ENCODE data around the gene LPP. TPM values are rescaled to one million over a fixed set of nuclear protein-coding genes. Genes with fewer than 3 reads are reported as not detected.

LPP gene
- total and polyA plus RNA-seq, 5 donors: 14.5 to 205 (median 159) TPM

DNA sequence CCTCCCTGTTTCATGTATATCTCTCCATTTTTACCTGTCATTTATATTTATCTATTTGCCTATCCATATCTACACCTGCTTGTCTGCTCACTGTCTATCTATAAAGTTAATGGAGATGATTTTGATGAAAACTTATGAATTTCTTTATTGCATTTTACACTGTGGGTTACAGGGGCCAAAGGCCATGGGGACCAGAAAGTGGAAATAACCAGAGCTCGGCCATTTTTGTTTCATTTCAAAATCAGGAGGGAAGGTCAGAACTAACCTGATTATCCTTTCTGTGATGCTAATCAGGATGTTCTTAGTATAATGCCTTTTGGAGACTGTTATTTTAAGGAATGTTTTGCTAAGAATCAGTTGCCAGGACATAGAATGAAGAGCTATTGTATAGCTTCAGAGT is 147.2 kb downstream of the LPP start:
- ATAC-seq (no peak), DNase-seq (no peak)
- intact Hi-C loops (cut with DNase I): no loop called here
- 96% methylated on average over 1 of the region's 1 CpG for WGBS
- Histone ChIP-seq H3K27me3 (ENCODE audit: control insufficient read depth, insufficient read depth) (no peaks in the 10 kb centered on the region), H3K4me3 (ENCODE audit: low read length) (no peak overlapping the region), H3K9me3 (ENCODE audit: control insufficient read depth, low read length) (no peaks in the 10 kb centered on the region), H3K4me1 (ENCODE audit: control insufficient read depth, insufficient read depth, low read length) (peaks cover 8% of the 10 kb centered on the region), H3K27ac (ENCODE audit: low read length) (no peak overlapping the region)

GRCh38 chr3:188303286-188303799 is 149.4 kb downstream of the LPP start:
- DNase-seq (no peak), ATAC-seq (no peak)
- intact Hi-C loops (cut with DNase I): no loop called here
- Histone ChIP-seq H3K27me3 (ENCODE audit: control insufficient read depth, insufficient read depth) (no peaks in the 10 kb centered on the region), H3K27ac (ENCODE audit: low read length) (no peak overlapping the region), H3K4me3 (ENCODE audit: low read length) (no peak overlapping the region), H3K4me1 (ENCODE audit: control insufficient read depth, insufficient read depth, low read length) (no peaks in the 10 kb centered on the region), H3K9me3 (ENCODE audit: control insufficient read depth, low read length) (no peaks in the 10 kb centered on the region)
- 98% methylated on average over 2 of the region's 2 CpGs for WGBS

GRCh38 chr3:188303823-188304222 is 149.9 kb downstream of the LPP start:
- H3K9me3 ChIP-seq (ENCODE audit: control insufficient read depth, low read length): no peaks in the 10 kb centered on the region
- H3K27me3 ChIP-seq (ENCODE audit: control insufficient read depth, insufficient read depth): no peaks in the 10 kb centered on the region
- H3K4me3 ChIP-seq (ENCODE audit: low read length): no peak overlapping the region
- intact Hi-C loops (cut with DNase I): no loop called here
- H3K4me1 ChIP-seq (ENCODE audit: control insufficient read depth, insufficient read depth, low read length): no peaks in the 10 kb centered on the region
- no peak overlapping the region for H3K27ac ChIP-seq (ENCODE audit: low read length)
- WGBS: 94% methylated on average over 3 of the region's 3 CpGs
- DNase-seq: no peak
- no peak for ATAC-seq

GRCh38 chr3:188304501-188304900 is 150.5 kb downstream of the LPP start:
- H3K4me1 ChIP-seq (ENCODE audit: control insufficient read depth, insufficient read depth, low read length): no peaks in the 10 kb centered on the region
- WGBS: 11% methylated on average over 1 of the region's 1 CpG
- no peaks in the 10 kb centered on the region for H3K27me3 ChIP-seq (ENCODE audit: control insufficient read depth, insufficient read depth)
- intact Hi-C loops (cut with DNase I): no loop called here
- no peak overlapping the region for H3K27ac ChIP-seq (ENCODE audit: low read length)
- no peak overlapping the region for H3K4me3 ChIP-seq (ENCODE audit: low read length)
- ATAC-seq: no peak
- H3K9me3 ChIP-seq (ENCODE audit: control insufficient read depth, low read length): no peaks in the 10 kb centered on the region
- no peak for DNase-seq

DNA sequence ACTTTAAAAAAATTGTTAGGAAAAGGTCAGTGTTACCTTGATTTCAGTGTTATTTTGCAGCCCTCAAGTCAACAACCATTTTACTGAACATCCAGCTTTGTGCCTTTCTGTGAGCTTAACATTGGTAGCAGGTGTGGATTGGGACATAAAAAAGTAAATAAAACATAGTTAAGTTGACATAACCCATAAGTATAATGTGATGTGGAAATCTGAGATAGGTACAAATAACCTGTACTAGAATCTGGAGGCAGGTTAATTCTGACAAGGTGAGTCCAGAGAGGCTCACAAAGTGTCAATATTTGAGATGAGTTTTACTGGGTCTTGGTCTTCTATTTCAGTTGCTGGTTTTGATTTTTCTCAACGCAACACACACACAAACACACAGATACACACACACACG is 151.3 kb downstream of the LPP start:
- Histone ChIP-seq H3K9me3 (ENCODE audit: control insufficient read depth, low read length) (no peaks in the 10 kb centered on the region), H3K27me3 (ENCODE audit: control insufficient read depth, insufficient read depth) (no peaks in the 10 kb centered on the region), H3K4me3 (ENCODE audit: low read length) (no peak overlapping the region), H3K4me1 (ENCODE audit: control insufficient read depth, insufficient read depth, low read length) (no peaks in the 10 kb centered on the region), H3K27ac (ENCODE audit: low read length) (no peak overlapping the region)
- 100% methylated on average over 2 of the region's 2 CpGs for WGBS
- intact Hi-C loops (cut with DNase I): no loop called here
- ATAC-seq: no peak
- no peak for DNase-seq

- DNase-seq (no peak), ATAC-seq (no peak)
- intact Hi-C loops (cut with DNase I): no loop called here
- 56% methylated on average over 8 of the region's 8 CpGs for WGBS
- H3K27ac ChIP-seq (ENCODE audit: low read length): no peak overlapping the region
- no peaks in the 10 kb centered on the region for H3K4me1 ChIP-seq (ENCODE audit: control insufficient read depth, insufficient read depth, low read length)
- H3K4me3 ChIP-seq (ENCODE audit: low read length): no peak overlapping the region
- no peaks in the 10 kb centered on the region for H3K27me3 ChIP-seq (ENCODE audit: control insufficient read depth, insufficient read depth)
- H3K9me3 ChIP-seq (ENCODE audit: control insufficient read depth, low read length): no peaks in the 10 kb centered on the region
Observed at GRCh38 chr3:188306435-188307005, 152.6 kb downstream of the LPP start.

DNA sequence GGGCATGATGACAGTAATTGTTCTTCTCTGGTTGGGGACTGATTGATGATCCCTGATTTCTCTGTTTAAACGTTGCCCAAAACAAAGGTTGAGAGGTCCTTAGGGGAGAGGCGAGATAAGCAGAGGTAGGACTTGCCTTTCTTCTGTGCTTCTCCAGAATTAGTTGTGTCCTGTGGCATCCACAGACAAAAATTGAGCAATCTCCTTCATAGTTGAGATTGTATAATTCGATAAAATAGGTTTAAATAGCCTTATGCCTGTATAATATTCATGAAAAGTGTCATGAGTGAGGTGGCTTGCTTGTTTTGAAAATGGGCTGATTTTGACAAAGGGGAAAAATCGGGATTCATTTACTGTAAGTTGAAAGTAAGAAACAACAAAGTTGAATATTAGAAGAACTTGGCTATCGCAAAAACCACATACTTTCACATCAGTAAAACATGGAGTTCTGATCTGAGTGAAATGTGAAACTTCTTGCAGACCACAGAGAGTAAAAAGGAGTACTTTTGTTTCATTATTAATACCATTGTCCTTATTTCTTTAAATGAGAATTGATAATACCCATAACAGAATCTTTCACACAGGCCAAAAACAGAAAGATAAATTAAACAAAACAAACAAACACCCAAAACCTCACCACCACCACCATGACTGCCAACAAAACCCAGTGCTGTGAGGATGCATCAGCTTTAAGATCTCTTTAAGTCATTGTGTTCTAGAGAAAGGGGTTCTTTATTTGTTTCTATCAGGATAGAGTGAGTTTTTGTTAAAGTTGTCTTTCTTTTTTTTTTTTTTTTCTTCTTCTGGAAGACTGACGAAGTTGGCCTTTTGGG is 155.7 kb downstream of the LPP start:
- no peak for ATAC-seq
- Histone ChIP-seq H3K27ac (ENCODE audit: low read length) (no peak overlapping the region), H3K27me3 (ENCODE audit: control insufficient read depth, insufficient read depth) (no peaks in the 10 kb centered on the region), H3K4me1 (ENCODE audit: control insufficient read depth, insufficient read depth, low read length) (no peaks in the 10 kb centered on the region), H3K9me3 (ENCODE audit: control insufficient read depth, low read length) (no peaks in the 10 kb centered on the region), H3K4me3 (ENCODE audit: low read length) (no peak overlapping the region)
- 78% methylated on average over 6 of the region's 6 CpGs for WGBS
- no peak for DNase-seq
- intact Hi-C loops (cut with DNase I): no loop called here

- Histone ChIP-seq H3K9me3 (ENCODE audit: control insufficient read depth, low read length) (no peaks in the 10 kb centered on the region), H3K27me3 (ENCODE audit: control insufficient read depth, insufficient read depth) (no peaks in the 10 kb centered on the region), H3K4me1 (ENCODE audit: control insufficient read depth, insufficient read depth, low read length) (no peaks in the 10 kb centered on the region), H3K4me3 (ENCODE audit: low read length) (no peak overlapping the region), H3K27ac (ENCODE audit: low read length) (no peak overlapping the region)
- DNase-seq: no peak
- ATAC-seq: peak in 1 of 2 donors; percentile 26
- WGBS: 86% methylated on average over 2 of the region's 2 CpGs
- intact Hi-C loops (cut with DNase I): no loop called here
Observed at GRCh38 chr3:188310270-188310710, 156.3 kb downstream of the LPP start.

DNA sequence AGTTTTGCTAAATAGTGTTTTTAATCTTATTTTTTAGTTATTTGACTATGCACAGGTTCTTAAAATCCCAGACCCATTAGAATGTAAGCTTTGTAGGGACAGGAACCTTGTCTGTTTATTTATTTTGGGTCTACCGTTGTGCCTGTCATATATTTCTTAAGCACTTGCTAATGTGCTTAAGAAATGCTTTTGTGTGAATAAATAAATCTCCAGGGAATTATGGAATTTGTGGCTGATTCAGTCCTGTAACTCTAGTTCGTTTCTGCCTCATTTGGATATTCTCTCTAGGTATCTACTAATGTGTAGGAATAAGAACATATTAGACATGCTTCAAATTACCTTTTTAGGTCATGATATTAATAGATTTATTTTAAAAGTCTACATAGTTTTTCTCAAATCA is 161.6 kb downstream of the LPP start:
- WGBS: 43% methylated on average over 2 of the region's 2 CpGs
- ATAC-seq (no peak), DNase-seq (no peak)
- no peaks in the 10 kb centered on the region for H3K27me3 ChIP-seq (ENCODE audit: control insufficient read depth, insufficient read depth)
- H3K9me3 ChIP-seq (ENCODE audit: control insufficient read depth, low read length): no peaks in the 10 kb centered on the region
- no peak overlapping the region for H3K27ac ChIP-seq (ENCODE audit: low read length)
- peaks cover 4% of the 10 kb centered on the region for H3K4me1 ChIP-seq (ENCODE audit: control insufficient read depth, insufficient read depth, low read length)
- no peak overlapping the region for H3K4me3 ChIP-seq (ENCODE audit: low read length)
- intact Hi-C loops (cut with DNase I): no loop called here

DNA sequence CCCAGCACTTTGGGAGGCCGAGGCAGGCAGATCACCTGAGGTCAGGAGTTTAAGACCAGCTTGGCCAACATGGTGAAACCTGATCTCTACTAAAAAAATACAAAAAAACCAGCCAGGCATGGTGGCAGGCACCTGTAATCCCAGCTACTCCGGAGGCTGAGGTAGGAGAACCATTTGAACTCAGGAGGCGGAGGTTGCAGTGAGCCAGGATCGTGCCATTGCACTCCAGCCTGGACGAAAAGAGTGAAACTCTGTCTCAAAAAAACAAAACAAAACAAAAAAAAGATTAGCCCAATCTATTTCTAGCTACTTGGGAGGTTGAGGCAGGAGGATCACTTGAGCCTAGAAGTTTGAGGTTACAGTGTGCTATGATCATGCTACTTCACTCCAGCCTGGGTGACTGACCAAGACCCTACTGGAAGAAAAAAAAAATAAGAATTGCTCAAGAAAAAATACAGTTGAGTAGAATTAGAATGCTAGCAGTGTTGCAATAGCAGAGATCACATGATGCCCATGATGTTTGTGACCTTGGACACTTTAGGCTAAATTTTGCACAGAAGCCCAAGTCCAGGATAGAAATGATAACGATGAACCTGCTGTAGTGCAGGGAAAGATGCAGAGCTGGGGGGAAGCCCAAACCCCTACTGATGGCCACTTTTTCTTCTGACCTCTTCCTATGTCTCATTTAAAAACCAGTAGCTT is 162.2 kb downstream of the LPP start:
- intact Hi-C loops (cut with DNase I): no loop called here
- DNase-seq: no peak
- Histone ChIP-seq H3K27me3 (ENCODE audit: control insufficient read depth, insufficient read depth) (no peaks in the 10 kb centered on the region), H3K27ac (ENCODE audit: low read length) (no peak overlapping the region), H3K4me1 (ENCODE audit: control insufficient read depth, insufficient read depth, low read length) (peaks cover 4% of the 10 kb centered on the region), H3K4me3 (ENCODE audit: low read length) (no peak overlapping the region), H3K9me3 (ENCODE audit: control insufficient read depth, low read length) (no peaks in the 10 kb centered on the region)
- peak; percentile 34 to 56 for ATAC-seq
- 84% methylated on average over 6 of the region's 6 CpGs for WGBS

DNA sequence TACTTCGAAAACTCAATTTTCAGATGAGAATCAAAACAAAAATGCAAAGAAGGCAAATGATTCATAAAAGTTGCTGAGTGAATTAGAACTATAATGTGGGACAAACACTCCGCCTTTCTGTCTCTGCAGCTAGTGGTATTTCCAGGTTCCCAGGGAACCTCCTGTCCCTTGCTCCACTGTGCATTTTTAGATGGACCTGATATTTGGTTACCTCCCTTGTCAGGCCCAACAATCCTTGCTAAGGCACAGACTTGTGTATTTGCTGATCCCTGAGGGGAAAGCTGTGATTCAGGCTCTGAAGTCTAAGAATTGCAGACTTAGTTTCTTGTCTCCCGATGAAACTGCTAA is 162.7 kb downstream of the LPP start:
- no peak overlapping the region for H3K4me3 ChIP-seq (ENCODE audit: low read length)
- 76% methylated on average over 3 of the region's 3 CpGs for WGBS
- peak overlapping the region; percentile 51 for H3K27ac ChIP-seq (ENCODE audit: low read length)
- H3K9me3 ChIP-seq (ENCODE audit: control insufficient read depth, low read length): no peaks in the 10 kb centered on the region
- H3K27me3 ChIP-seq (ENCODE audit: control insufficient read depth, insufficient read depth): no peaks in the 10 kb centered on the region
- intact Hi-C loops (cut with DNase I): no loop called here
- H3K4me1 ChIP-seq (ENCODE audit: control insufficient read depth, insufficient read depth, low read length): peaks cover 4% of the 10 kb centered on the region
- DNase-seq (no peak), ATAC-seq (peak; percentile 24 to 31)
